TTC549 (cell line): ENCODE data around the gene CFAP99.

Experiments
- FAIRE-seq: peaks from 2 replicates; lab custom pipeline; 2012; peaks lifted over from hg19 to GRCh38; lab: Jason Lieb, UNC

Gene CFAP99

GRCh38 chr4:2472187-2472586, 53.4 kb downstream of the CFAP99 start:
- FAIRE-seq = no peak

GRCh38 chr4:2478229-2478628, 59.5 kb downstream of the CFAP99 start:
- no peak for FAIRE-seq

GRCh38 chr4:2480649-2481048, 61.9 kb downstream of the CFAP99 start:
- no peak for FAIRE-seq

GRCh38 chr4:2482192-2482591, 63.4 kb downstream of the CFAP99 start:
- FAIRE-seq = no peak

- no peak for FAIRE-seq
Measured at GRCh38 chr4:2482693-2483092, 63.9 kb downstream of the CFAP99 start.

GRCh38 chr4:2483237-2483636, 64.5 kb downstream of the CFAP99 start:
- no peak for FAIRE-seq

GRCh38 chr4:2484185-2484584, 65.4 kb downstream of the CFAP99 start:
- FAIRE-seq = no peak

GRCh38 chr4:2484993-2485392, 66.2 kb downstream of the CFAP99 start:
- FAIRE-seq = no peak

- no peak for FAIRE-seq
Measured at GRCh38 chr4:2485956-2486355, 67.2 kb downstream of the CFAP99 start.

GRCh38 chr4:2486981-2487380, 68.2 kb downstream of the CFAP99 start:
- FAIRE-seq = no peak

- no peak for FAIRE-seq
Measured at GRCh38 chr4:2487632-2488031, 68.9 kb downstream of the CFAP99 start.

GRCh38 chr4:2489081-2489805, 70.5 kb downstream of the CFAP99 start:
- FAIRE-seq = no peak

- no peak for FAIRE-seq
Measured at GRCh38 chr4:2489841-2490552, 71.2 kb downstream of the CFAP99 start.

- no peak for FAIRE-seq
Measured at GRCh38 chr4:2492970-2493369, 74.2 kb downstream of the CFAP99 start.

- FAIRE-seq = no peak
Measured at GRCh38 chr4:2494992-2495391, 76.2 kb downstream of the CFAP99 start.

GRCh38 chr4:2497324-2497723, 78.6 kb downstream of the CFAP99 start:
- FAIRE-seq = no peak

GRCh38 chr4:2497931-2498330, 79.2 kb downstream of the CFAP99 start:
- no peak for FAIRE-seq

- FAIRE-seq = no peak
Measured at GRCh38 chr4:2500547-2500946, 81.8 kb downstream of the CFAP99 start.

- no peak for FAIRE-seq
Measured at GRCh38 chr4:2501034-2501594, 82.4 kb downstream of the CFAP99 start.

GRCh38 chr4:2503809-2504208, 85.1 kb downstream of the CFAP99 start:
- FAIRE-seq = no peak

GRCh38 chr4:2507259-2507658, 88.5 kb downstream of the CFAP99 start:
- no peak for FAIRE-seq

- no peak for FAIRE-seq
Measured at GRCh38 chr4:2507855-2508254, 89.1 kb downstream of the CFAP99 start.

GRCh38 chr4:2510351-2511259, 91.8 kb downstream of the CFAP99 start:
- FAIRE-seq = no peak
